Stimulated activated CD4-positive, alpha-beta T cell treated with anti-CD3 and anti-CD28 coated beads, Interleukin-15, amount 100 ng/mL, for 1 hour (primary cell): ENCODE measurements around the gene HIPK2.

ENCODE experiments used
- DNase-seq, 2 donors: peaks; one replicate each; pipeline ENCODE4 v3.0.0-alpha.2; 2020; ENCODE audit warnings: low read depth in 1 of 2, low spot score in 1 of 2

Gene HIPK2

DNA sequence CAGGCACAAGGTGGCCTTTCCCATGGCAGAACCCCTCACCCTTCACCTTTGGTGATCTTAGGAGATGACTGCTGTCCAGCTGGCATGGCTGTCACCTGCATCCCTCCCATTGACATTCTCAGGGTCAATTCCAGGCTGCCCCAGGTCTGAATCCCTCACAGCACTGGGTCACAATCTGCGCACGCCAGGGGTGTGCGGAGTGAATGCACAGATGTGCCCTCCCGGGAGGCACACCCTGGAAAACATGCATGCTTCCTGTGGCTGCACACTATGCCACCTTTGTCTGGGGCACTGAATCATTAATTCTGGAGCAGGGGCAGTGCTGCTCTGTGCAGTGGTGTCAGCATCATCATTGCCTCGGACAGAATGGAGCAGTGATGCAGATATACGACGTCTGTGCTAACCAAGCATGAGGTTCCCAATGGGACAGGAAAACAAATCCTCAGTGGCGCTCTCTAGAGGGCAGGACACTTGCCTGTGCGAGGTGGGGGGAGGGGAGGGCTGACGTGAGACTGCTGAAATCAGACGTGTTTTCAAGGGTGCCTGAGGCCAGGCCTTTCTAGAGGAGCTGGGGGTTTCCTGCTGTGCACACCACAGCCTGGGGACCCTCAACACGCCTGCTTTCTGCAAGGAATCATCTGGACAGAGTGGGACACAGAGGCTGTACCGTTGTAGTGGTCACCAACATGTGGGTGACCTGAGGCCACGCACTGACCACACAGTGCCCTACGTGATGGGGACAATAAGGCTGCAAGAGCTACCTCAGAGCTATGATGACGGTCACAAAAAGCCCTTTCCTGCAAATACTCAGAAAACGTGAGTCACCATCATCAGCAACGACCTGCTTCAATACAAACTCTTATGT, 77.9 kb downstream of the HIPK2 start:
- DNase-seq = no peak

DNA sequence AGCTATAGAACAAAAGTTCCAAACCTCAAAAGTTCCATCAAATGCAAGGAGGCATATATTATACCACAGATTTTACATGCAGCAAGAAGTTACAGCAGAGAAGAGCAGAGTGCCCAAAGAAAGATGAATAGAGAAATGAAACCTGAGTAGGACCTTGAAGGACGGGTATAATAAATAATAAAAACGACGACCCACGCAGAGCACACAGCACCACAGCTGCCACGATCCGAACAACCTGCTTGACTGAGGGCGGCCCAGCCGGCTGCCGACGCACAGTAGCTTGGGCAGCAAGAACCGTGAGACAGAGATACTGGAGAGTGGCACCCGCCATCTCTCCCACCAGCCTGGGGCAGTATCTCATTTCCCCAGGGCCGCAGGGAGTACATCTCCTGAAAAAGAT, 79.0 kb downstream of the HIPK2 start:
- no peak for DNase-seq

DNA sequence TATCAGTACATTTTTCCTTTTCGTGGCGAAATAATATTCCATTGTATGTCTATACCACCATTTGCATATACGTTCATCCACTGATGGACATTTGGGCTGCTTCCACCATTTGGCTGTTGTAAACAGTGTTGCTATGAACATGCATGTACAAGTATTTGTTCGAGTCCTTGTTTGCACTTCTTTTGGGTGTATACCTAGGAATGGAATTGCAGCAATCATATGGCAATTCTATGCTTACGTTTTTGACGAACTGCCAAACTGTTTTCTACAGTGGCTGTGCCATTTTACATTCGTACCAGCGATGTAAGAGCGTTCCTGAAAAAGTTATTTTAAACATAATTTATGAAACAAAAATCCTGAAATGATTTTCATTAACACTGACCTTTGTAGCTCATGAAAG, 79.5 kb downstream of the HIPK2 start:
- DNase-seq = no peak

DNA sequence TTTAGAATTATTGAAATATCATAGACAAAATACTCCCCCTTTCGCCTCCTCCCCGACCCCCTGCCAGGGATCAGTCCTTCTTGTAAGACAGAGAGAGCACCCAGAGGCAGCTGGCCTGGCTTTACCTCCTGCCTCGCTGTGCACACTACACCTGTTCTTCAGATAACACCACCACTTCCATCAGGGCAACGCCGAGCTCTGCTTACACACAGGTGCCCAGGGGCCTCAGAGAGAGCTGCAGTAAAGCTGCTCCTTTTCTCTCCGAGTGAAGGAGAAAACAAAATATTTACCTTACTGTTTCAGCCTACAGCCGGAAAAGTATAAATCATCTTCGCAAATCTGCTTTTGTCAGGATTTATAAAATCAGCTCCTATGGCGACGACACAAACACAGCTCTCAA, 80.7 kb downstream of the HIPK2 start:
- no peak for DNase-seq

DNA sequence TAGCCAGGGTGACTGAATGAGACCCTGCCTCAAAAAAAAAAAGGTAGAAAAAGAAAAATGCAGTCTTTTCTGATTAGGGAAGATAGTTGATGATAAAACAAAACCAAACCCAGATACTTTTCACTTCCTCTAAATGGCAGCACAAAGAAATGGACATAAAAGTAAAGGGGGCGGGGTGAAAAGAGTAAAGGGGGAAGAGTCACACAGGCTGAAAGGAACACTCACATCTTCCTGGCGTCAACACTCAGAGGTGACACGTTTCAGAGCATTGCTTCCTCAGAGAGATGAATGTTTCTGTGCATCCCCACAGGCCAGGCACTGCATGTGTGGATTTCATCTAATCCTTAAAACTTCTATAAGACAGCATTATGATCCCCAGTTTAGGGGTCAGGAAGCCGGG, 81.2 kb downstream of the HIPK2 start:
- no peak for DNase-seq

DNA sequence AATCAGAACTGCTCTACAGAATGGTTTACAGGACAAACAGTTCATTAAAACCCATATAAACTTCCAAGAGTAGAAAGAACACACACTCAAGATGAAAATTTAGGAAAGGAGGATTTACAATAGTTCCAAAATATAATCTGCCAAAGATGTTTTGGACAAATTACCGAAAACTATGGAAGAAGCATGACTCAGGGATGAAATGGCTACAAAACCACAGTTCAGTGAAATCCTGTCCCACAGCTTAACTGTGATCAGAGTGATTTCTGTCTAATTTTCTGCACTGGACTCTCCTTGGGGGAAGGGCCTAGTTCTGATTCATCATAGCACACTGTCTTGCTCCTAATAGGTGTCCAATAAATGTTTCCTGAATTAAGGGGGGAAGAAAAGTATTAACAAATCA, 82.2 kb downstream of the HIPK2 start:
- no peak for DNase-seq

DNA sequence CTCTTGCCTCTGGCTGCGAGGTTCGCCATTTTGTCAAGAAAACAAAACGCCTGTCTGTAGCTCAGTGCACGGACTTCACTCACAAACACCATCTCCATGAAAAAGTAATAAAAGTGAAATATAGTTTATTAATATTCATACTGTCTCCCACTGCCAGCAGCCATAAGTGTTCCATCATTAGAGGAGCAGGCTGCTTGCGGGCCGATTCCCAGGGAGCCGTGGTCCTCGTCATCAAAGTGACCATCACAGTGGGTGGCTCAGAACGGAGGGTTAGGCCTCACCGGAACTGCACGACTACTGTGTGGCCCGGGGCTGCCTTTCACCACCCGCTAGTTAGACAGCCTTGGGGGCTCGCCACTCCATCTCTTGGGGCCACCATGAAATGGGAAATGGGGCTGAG, 82.7 kb downstream of the HIPK2 start:
- DNase-seq = no peak

DNA sequence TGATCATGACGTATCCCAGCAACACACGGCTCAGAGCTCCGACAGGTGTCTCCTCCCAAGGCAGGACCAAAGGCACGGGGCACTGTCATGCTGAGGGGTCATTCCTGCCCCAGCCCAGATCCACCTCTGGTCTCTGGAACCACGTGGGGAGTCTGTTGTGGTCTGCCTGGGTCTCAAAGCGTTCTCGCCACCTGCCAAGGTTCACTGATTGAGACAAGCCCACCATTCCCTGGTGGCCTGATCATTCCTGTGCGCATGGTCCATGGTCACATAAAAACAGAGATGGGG, 83.5 kb downstream of the HIPK2 start:
- no peak for DNase-seq

DNA sequence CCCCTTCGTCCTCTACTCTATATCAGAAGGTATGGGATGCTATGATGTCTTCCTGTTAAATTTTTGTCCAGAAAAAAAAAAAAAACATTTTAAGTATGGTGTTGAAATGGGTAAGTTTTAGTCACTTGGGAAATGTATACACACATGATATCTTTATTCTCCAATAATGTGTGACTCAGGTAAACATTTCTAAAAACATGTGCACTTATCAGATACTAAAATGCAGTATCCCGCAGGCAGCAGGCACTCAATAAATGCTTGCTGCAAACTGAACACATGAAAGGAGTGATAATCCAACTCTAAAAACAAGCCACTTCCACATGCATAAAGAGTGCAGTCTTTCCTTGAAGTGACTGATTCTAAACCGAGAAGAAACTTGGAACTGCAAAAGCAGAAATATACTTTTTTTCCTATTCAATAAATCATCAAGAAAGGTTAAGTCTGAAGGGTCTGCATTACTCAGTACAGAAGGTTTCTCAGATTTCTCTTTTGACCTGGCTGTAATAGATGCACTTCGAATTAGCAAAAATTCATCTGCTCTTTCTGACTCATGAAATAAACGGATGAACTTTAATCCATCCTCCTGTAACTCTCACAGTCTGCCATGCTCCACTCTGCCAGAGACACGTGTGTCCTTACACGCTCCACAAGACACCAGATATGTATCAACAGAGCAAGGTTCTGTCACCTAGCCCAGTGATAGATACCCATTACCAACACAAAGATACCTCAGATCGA, 84.0 kb downstream of the HIPK2 start:
- DNase-seq = no peak

DNA sequence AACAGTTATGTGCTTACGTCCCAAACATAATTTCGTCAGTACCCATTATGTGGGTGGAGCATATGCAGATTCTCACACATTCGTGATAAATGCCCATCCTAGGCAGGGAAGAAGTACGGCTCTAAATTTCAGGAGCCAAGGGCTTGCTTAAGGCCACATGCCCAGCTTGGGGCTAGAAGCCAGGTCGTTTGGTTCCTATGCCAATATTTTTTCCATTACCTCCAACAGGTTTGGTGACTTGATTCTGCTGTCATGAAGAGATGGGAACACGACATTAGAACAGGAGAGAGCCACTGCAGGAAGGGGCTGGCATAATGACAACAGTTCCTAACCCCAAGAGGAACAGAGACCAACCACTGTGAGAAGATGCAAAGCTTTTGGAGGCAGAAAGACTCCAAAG, 85.1 kb downstream of the HIPK2 start:
- DNase-seq = no peak

DNA sequence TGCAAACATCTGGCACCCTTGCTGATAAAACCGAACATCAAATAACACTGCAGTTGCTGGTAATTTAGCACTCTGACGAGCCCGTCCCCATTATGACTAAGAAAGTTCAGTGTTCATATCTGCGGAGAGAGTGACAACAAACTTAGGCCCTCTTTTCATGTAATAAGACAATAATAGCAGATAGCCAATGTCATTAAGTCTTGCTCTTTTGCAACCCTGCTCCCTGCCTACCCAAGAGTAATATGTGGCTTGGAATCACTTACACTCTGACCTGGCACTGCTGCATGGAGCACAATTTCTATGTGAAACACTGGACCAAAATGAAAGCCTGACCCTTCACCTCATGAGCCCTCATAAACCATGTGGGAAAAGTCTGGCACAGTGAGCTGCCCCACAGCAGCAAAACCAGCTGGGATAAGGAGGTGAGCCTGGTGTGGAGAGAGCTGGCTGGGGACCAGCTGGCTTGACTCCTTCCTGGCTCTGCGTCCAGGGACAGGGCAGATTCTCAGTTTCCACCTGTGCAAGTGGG, 86.5 kb downstream of the HIPK2 start:
- DNase-seq = no peak

DNA sequence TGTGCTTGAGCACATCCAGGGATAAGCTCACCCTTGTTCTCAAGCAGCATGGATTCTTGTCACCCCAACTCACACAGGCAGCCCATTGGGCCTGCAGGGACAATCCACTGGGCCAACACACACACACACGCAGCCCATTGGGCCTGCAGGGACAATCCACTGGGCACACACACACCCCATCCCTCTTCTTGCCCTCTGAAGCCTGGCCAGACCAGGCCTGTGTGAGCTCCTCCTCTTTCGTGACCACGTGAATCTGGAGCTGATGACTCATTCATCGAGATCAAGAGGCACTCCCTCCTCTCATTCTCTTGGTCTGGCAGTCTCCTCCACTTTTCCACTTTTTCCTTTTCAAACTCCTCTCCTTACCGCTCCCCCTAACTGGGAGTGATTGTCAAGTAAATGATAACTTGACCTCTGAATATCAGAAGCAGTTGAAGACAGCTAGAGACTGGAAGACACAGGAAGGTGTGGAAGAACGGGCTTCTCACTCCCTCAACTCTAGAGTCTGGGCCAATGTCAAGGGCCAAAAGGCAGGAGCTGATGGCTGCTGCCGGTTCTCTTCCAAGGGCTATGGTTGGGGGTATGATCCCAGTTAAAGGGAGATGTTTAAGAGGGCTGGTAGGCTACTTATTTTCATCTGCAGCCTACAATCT, 89.7 kb downstream of the HIPK2 start:
- no peak for DNase-seq

DNA sequence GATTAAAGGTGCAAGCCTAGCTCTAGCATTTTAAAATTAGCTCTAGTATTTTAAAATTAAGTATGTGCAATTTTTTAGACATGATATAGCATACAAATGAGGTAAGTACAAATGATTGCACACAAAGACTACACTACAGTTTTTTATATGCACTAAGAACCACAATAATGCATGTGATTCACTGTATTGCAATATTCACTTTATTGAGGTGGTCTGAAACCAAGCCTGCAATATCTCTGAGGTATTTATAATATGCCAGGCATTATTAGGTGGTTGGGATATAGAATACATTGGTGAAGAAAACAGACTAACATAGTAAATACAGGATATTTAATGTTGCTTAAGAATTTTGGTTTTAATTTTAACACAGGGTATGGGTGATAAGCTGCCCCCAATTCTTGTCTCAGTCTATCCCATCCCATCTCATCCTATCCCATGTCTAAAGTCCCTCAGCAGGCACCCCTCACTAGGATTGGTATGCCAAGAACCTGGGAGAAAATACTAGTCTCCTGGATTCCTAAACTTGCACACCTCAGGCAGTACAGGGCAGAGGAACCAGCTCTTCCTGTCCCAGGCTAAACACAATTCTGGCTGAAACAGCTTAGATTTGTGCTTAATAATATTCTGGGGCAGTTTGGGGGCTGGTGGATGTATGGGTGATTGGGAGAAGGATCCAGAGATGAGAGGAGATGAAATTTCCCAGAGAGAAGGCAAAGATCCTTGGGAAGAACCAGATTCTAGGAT, 90.4 kb downstream of the HIPK2 start:
- no peak for DNase-seq

DNA sequence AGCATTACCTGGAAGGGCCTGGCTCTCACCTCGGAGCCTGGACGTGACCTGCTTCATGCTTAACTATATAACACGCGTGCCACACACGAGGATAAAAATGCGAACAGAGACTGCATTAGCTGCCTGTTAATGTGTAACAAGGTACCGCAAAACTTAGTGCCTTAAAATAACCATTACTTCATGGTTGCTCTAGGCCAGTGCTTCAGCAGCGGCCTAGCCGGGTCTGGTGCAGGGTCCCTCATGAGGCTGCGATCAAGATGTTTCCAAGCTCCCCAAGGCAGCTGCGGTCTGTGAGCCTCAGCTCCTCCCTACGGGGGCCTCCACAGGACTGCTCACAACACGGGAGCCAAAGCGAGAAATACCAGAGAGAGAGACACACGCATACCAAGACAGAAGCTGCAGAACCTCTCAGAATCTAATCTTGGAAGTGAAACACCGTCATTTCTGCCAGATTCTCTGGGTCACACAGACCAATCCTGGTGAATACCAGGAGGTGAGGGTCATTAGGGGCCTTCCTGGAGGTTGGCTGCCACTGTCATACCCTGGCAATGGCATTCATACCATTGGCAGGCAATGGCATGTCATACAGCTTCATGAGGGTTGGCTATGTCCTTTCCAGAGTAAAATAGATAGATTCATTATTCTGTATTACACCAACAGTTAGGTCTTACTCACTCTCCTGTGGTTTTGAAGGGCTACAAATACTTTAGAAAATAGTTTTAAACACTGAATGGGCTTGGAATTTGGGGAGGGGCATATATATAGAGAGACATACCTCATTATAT, 94.5 kb downstream of the HIPK2 start:
- no peak for DNase-seq

DNA sequence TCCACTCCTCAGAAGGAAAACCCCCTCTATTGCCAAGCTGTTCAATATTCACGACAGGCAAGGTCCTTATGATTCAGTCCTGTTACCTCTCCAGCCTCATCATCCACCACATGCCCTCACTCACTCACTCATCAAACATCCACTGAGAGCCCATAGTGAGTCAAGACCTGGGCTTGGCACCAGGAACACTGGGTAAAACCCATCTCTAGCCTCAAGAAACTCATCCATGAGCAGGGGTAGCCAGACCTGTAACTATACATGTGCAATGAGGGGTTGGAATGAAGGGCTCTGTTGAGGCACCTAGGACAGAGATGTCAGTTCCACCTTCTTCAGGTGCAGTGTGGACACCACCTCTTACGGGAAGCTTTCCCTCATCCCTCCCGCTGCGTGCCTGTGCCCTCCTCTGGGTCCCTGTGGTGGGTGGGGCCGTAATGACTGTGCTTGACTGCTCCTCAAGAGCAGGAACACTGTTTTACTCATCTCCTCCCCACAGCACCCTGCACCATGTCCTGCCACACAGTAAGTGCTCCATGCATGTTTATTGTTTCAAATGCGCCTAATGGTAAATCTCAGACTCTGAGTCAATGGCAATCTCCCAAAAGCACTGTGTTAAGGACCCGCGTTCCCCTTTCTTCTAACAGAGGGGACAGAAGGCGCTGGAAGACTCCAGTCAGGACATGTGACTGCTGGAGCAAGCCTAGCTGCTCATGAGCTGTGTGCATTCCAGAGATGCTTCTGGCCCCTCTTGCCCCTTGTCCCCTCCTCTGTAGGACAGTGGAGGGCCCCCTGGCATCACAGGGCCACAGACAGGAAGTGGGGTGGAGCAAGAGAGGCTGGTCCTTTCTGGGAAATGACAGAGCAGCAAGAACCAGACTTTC, 95.4 kb downstream of the HIPK2 start:
- no peak for DNase-seq

DNA sequence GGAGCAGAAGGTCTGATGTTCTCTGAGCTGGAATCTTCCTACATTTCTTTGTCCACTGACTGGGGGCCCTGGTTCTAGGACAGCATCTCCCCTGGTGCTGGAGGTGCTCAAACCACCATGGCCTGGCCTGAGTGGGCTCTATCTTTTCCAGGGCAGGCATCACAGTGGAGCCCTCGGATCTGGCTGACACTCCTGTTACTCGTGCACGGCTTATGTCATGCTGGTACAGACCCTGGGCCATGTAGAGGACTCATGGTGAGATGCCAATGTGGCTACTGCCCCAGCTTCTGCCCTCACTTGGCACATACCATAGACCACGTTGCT, 96.0 kb downstream of the HIPK2 start:
- no peak for DNase-seq

DNA sequence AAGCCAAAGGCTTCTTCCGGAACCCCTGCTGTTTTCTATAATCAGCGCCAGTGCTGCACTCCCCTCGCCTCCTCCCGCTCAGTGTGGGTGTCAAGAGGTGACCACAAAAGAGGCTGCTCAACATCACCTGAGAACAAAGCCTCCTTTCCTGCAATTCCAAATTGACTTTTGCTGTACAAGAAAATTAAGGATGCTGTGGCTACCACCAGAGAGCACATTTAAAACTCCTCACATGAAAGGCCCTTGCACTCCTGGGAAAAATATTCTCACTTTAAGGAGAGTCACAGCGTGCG, 96.4 kb downstream of the HIPK2 start:
- no peak for DNase-seq

DNA sequence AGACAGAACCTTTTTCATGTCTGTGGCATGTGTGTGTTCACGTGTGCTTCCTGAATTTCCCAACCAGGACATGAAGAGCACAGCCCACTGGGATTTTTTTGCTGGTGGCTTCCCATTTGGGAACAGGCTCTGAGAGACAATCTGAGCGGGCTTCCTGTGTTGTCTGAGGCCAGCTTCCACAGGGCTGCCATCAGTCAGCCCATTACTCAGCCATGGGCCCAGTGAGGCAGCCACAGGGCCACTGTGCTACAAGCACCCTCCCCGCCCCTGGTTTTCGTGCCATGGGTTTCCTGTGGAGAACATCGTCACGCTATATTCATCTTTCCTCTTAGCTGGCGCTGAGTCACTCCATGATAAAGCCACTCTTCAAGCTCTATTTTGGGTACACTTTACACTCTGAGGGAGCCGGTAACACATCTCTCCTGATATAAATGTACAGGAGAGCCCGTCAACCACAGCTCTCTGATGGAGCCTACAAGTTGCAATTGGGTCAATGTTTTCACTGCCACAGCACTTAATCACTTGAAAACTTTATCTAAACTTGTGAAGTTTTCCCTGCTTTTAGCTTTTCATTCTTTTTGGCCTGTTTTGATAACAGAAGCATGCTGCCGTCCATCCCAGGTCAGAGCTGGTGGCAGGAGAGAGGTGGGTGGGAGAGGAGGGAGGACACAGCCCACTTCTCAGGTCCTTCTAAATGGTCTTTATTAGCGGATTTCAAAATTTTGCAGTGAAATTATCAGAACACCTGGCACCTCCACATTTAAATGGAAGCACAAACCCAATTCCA, 96.9 kb downstream of the HIPK2 start:
- DNase-seq = peak; percentile 25 to 40
